Smooth muscle cell (in vitro differentiated cells): ENCODE measurements around the gene HRNR. TPM values are rescaled to one million over a fixed set of nuclear protein-coding genes. Genes with fewer than 3 reads are reported as not detected.

Experiments used
- DNase-seq: peaks from one replicate; lab custom pipeline; 2025; ENCODE audit not compliant: unreplicated experiment; lab: John Stamatoyannopoulos, UW
- H2AFZ ChIP-seq: fragments of 200-600 bp; sonication (generic); 2 replicates; pipeline ENCODE4 v1.6.0; 2016; ENCODE audit warnings: antibody characterized with exemption, low read depth, mild to moderate bottlenecking
- H3F3A ChIP-seq: fragments of 200-600 bp; sonication (generic); 2 replicates; pipeline ENCODE4 v1.6.0; 2017; ENCODE audit warnings: antibody characterized with exemption, low read depth
- H3K27ac ChIP-seq: fragments of 200-600 bp; sonication (generic); 2 replicates; pipeline ENCODE4 v1.5.1; 2016; ENCODE audit warnings: low read depth, mild to moderate bottlenecking
- H3K27me3 ChIP-seq: fragments of 200-600 bp; sonication (generic); 2 replicates; pipeline ENCODE4 v1.6.1; 2016; ENCODE audit warnings: low read depth, mild to moderate bottlenecking
- H3K36me3 ChIP-seq: fragments of 200-600 bp; sonication (generic); 2 replicates; pipeline ENCODE4 v1.5.1; 2016; ENCODE audit warnings: low read depth
- H3K4me1 ChIP-seq: fragments of 200-600 bp; sonication (generic); 2 replicates; pipeline ENCODE4 v1.5.1; 2016; ENCODE audit warnings: low read depth
- H3K4me2 ChIP-seq: fragments of 200-600 bp; sonication (generic); 2 replicates; pipeline ENCODE4 v1.6.0; 2016; ENCODE audit warnings: mild to moderate bottlenecking
- H3K4me3 ChIP-seq: fragments of 200-600 bp; sonication (generic); 2 replicates; pipeline ENCODE4 v1.5.1; 2016; ENCODE audit warnings: mild to moderate bottlenecking
- H3K79me2 ChIP-seq: fragments of 200-600 bp; sonication (generic); 2 replicates; pipeline ENCODE4 v1.6.0; 2016; ENCODE audit warnings: low read depth, mild to moderate bottlenecking
- H3K9ac ChIP-seq: fragments of 200-600 bp; sonication (generic); 2 replicates; pipeline ENCODE4 v1.6.0; 2016; ENCODE audit warnings: low read depth
- H3K9me3 ChIP-seq: fragments of 200-600 bp; sonication (generic); replicated peaks from 2 replicates; pipeline ENCODE4 v1.5.1; 2016; ENCODE audit warnings: low read depth
- H4K20me1 ChIP-seq: fragments of 200-600 bp; sonication (generic); 2 replicates; pipeline ENCODE4 v1.6.0; 2016; ENCODE audit warnings: low read depth
- WGBS: methylation state at CpG from one replicate; pipeline ENCODE4 v1.1.7; 2016; ENCODE audit warnings: low lambda C conversion rate; 5-methylcytosine and 5-hydroxymethylcytosine counted together
- polyA plus RNA-seq: library from polyadenylated mRNA; unstranded; fragments of >200 nt; fragmentation: Nextera tagmentation; extraction: Ambion mirVana; gene quantifications from 2 replicates; pipeline ENCODE4 v1.2.1, GENCODE V29; 2016
- total RNA-seq: library from RNA; depleted of rRNA; stranded (reverse); fragments of >200 nt; gene quantifications from 2 replicates; pipeline ENCODE4 v1.2.3, GENCODE V29; 2014
- TF ChIP-seq, protein P1 (sequence below): fragments of 200-600 bp; sonication (generic); IDR thresholded peaks from 2 replicates; pipeline ENCODE4 v1.5.1; 2017; ENCODE audit warnings: borderline replicate concordance, mild to moderate bottlenecking, antibody characterized with exemption; ENCODE audit not compliant: insufficient read depth, poor library complexity, severe bottlenecking

Gene HRNR
- total and polyA plus RNA-seq, 2 experiments from 2014 or later: not detected

DNA sequence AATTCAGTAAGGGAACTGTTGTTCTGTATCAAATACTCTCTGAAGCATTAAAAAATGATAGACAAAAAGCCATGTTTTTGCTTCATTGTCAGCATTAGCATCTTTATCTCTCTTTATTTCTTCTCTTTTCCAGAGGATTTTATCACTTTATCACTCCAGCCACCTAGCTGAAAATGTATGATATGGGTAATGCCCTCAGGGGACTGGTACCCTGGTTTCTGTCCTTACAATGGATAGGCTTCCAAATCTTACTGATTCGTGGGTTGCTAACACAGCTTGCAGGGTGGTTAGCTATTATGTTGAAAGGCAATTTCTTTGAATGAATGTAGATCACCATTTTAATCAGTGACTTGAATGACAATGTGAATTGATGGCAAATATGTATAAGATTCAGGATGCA, 23.3 kb upstream of the HRNR start:
- Histone ChIP-seq H3K4me1 (no peaks in the 10 kb centered on the region), H4K20me1 (no peaks in the 10 kb centered on the region), H3K27me3 (no peaks in the 10 kb centered on the region), H3F3A (no peaks in the 10 kb centered on the region), H3K4me2 (no peak overlapping the region), H3K4me3 (no peak overlapping the region), H3K27ac (no peak overlapping the region), H2AFZ (no peak overlapping the region), H3K9me3 (peaks cover 8% of the 10 kb centered on the region), H3K9ac (no peak overlapping the region), H3K36me3 (no peaks in the 10 kb centered on the region), H3K79me2 (no peaks in the 10 kb centered on the region)
- WGBS: 15% methylated on average over 1 of the region's 1 CpG
- TF ChIP-seq, protein P1, sequence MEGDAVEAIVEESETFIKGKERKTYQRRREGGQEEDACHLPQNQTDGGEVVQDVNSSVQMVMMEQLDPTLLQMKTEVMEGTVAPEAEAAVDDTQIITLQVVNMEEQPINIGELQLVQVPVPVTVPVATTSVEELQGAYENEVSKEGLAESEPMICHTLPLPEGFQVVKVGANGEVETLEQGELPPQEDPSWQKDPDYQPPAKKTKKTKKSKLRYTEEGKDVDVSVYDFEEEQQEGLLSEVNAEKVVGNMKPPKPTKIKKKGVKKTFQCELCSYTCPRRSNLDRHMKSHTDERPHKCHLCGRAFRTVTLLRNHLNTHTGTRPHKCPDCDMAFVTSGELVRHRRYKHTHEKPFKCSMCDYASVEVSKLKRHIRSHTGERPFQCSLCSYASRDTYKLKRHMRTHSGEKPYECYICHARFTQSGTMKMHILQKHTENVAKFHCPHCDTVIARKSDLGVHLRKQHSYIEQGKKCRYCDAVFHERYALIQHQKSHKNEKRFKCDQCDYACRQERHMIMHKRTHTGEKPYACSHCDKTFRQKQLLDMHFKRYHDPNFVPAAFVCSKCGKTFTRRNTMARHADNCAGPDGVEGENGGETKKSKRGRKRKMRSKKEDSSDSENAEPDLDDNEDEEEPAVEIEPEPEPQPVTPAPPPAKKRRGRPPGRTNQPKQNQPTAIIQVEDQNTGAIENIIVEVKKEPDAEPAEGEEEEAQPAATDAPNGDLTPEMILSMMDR: no peak
- no peak for DNase-seq

DNA sequence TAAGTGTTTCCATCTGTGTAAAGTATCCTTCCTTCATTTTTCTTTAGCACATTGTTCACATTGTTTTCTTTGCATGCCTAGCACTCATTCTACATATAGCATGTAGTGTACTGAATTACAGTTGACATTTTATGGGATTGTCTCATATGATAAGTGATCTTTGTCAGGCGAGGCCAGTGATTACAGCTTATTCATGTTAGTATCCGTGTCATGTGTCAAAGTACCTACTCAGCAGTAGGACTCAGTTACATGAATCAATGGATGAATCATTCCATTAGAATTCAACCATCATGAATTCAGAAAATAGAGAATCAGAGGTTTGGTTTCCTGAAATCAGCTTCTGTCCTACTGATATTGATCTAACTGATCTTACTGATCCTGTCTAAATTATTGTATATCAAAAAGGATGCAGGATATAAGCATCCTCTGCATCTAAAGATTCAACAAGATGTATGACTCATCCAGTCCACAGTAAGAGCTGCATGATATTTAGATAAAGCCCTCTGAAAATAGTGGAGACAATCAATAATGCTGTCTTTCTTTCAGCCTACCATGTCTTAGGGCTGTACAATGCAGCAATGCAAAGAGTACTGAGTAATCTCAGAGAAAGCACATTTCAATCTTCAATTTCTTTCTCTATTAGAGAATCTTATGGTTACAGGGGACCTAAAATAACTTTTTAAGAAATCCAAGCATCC, 20.7 kb upstream of the HRNR start:
- Histone ChIP-seq H4K20me1 (no peaks in the 10 kb centered on the region), H2AFZ (no peak overlapping the region), H3K9ac (no peak overlapping the region), H3K27ac (no peak overlapping the region), H3K9me3 (peaks cover 11% of the 10 kb centered on the region), H3K27me3 (no peaks in the 10 kb centered on the region), H3K4me3 (no peak overlapping the region), H3F3A (no peaks in the 10 kb centered on the region), H3K4me2 (no peak overlapping the region), H3K4me1 (no peaks in the 10 kb centered on the region), H3K36me3 (no peaks in the 10 kb centered on the region), H3K79me2 (no peaks in the 10 kb centered on the region)
- no peak for DNase-seq
- TF ChIP-seq, protein P1: no peak
- WGBS: 59% methylated on average over 2 of the region's 2 CpGs

DNA sequence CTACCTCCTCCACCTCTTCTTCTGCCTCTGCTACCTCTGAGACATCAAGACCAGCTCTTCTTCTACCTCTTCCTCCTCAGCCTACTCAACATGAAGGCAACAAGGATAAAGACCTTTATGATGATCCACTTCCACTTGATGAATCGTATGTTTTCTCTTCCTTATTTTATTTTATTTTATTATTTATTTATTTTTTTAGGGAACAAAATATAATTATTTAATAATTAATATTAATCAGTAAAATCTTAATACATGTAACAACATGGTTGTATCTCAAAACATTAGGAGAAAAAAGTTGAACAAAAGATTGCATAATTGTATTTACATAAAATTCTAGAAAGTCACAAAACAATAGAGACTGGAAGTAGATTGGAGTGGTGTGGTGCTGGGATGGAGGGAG, 13.1 kb upstream of the HRNR start:
- TF ChIP-seq, protein P1: no peak
- H3K9ac ChIP-seq: no peak overlapping the region
- no peaks in the 10 kb centered on the region for H4K20me1 ChIP-seq
- 59% methylated on average over 1 of the region's 1 CpG for WGBS
- H2AFZ ChIP-seq: no peak overlapping the region
- no peak overlapping the region for H3K4me3 ChIP-seq
- no peak overlapping the region for H3K27ac ChIP-seq
- no peaks in the 10 kb centered on the region for H3F3A ChIP-seq
- H3K27me3 ChIP-seq: no peaks in the 10 kb centered on the region
- no peaks in the 10 kb centered on the region for H3K36me3 ChIP-seq
- H3K4me2 ChIP-seq: no peak overlapping the region
- no peak for DNase-seq
- H3K4me1 ChIP-seq: no peaks in the 10 kb centered on the region
- H3K79me2 ChIP-seq: no peaks in the 10 kb centered on the region
- peaks cover 7% of the 10 kb centered on the region for H3K9me3 ChIP-seq

DNA sequence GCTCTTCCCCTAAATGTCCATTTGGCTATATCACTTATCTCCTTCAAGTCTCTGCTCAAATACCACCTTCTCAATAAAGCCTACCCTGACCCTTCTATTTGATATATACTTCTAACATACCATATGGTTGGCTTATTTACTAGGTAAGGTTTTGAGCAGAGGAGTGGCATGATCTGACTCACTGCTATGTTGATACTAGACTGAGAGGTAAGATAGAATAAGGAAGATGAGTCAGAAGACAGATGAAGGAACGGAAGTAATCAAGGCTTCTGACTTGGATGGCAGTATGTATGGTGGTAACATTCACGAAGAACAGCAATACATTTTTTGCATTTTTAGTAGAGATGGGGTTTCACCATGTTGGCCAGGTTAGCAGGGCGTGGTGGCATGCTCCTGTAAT, 4.8 kb upstream of the HRNR start:
- Histone ChIP-seq H3K4me3 (no peak overlapping the region), H3K36me3 (no peaks in the 10 kb centered on the region), H3K9ac (no peak overlapping the region), H2AFZ (no peak overlapping the region), H3K27ac (no peak overlapping the region), H4K20me1 (no peaks in the 10 kb centered on the region), H3K79me2 (no peaks in the 10 kb centered on the region), H3K4me2 (no peak overlapping the region), H3K4me1 (no peaks in the 10 kb centered on the region), H3F3A (no peaks in the 10 kb centered on the region), H3K9me3 (peaks cover 6% of the 10 kb centered on the region), H3K27me3 (no peaks in the 10 kb centered on the region)
- 45% methylated on average over 3 of the region's 3 CpGs for WGBS
- TF ChIP-seq, protein P1: no peak
- no peak for DNase-seq
